ENCODE data around the gene PDE2A. TPM values are rescaled to one million over a fixed set of nuclear protein-coding genes. Genes with fewer than 3 reads are reported as not detected.

Gene PDE2A
- total and polyA plus RNA-seq, 2 donors (not counting 1 experiment from before 2014, with no cell fraction given) = 0.88 to 2.9 TPM

DNA sequence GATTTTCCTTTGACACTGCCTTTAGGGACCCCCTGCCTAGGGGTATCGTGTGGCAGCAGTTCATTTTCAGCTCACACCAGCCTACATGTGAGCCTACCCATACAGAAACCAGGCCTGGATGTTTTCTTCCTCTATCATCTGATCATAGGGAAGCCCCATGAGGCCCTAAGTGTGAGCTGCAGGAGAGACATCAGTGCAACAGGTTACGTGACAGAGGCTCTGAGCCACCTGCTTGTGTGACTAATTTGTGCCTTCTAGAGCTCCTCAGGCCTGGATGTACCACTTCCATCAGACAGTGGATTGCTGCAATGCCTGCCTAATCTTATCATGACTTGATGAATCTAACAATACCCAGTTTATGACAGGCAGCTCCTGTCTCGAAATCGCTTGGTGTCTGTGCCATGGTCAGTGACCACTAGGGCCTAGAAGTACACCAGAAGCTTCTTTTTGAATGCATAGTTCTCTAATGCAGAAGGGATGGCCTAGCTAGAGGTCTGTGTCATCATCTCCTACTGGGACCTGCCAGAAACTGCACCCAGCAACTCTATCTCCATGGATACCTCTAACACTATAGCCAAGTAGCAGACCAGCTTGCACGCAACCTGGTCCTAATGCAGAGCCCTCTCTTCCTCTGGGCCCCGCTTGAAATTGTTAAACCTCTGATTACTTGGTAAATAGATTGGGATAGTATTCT, 130.2 kb downstream of the PDE2A start:
- Histone ChIP-seq H2AFZ (ENCODE audit: insufficient read depth, low read depth, low read length, poor library complexity, severe bottlenecking) (no peak overlapping the region), H3K36me3 (replicated peaks in 1 of 2; ENCODE audit: control extremely low read depth in 1 of 2, control insufficient read depth in 1 of 2, extremely low read depth in 1 of 2, insufficient read depth in 2 of 2, low read length in 1 of 2) (no peaks in the 10 kb centered on the region), H4K20me1 (ENCODE audit: control insufficient read depth, insufficient read depth, low read length, poor library complexity, severe bottlenecking) (no peaks in the 10 kb centered on the region), H3K4me2 (replicated peaks; ENCODE audit: low read depth, low read length, poor library complexity, severe bottlenecking) (no peak overlapping the region), H3K4me3 (ENCODE audit: control extremely low read depth in 1 of 5, extremely low read depth in 1 of 5, insufficient read depth in 1 of 5, low read depth in 2 of 5, low read length in 4 of 5) (no peak overlapping the region), H3K27ac (ENCODE audit: low read length in 2 of 2) (no peak overlapping the region), H3K79me2 (ENCODE audit: control insufficient read depth, insufficient read depth, low read length) (no peaks in the 10 kb centered on the region), H3K9ac (ENCODE audit: low read length) (no peak overlapping the region), H3K27me3 (replicated peaks in 1 of 4; ENCODE audit: control extremely low read depth in 1 of 4, control insufficient read depth in 3 of 4, insufficient read depth in 4 of 4, low read length in 3 of 4) (peaks cover 0 to 20% (median 10%) of the 10 kb centered on the region in 4 experiments), H3K9me3 (ENCODE audit: control extremely low read depth in 1 of 3, control insufficient read depth in 2 of 3, insufficient read depth in 1 of 3, low read length in 2 of 3) (peaks cover 0 to 10% (median 3%) of the 10 kb centered on the region in 3 donors), H3K4me1 (ENCODE audit: control insufficient read depth in 2 of 2, insufficient read depth in 2 of 2, low read length in 2 of 2) (no peaks in the 10 kb centered on the region)
- ChIA-PET CTCF (interaction anchor here (0.6 to 1.3 kb wide), 2 partner anchors 22 to 42 kb away, joined by 3 read pairs; no protein-coding TSS in a partner anchor), POLR2A (no interaction called here)
- Mint-ChIP-seq H3K4me1 (no peaks in the 10 kb centered on the region), H3K9me3 (ENCODE audit: insufficient read depth) (no peaks in the 10 kb centered on the region), H3K4me3 (no peak overlapping the region), H3K27ac (no peak overlapping the region), H3K27me3 (peaks cover 33% of the 10 kb centered on the region)
- DNase-seq = no peak
- no peak for ATAC-seq (ENCODE audit: low read depth)
- 92% methylated on average over 3 of the region's 6 CpGs for WGBS (ENCODE audit: insufficient coverage)
- TF ChIP-seq, protein P1, sequence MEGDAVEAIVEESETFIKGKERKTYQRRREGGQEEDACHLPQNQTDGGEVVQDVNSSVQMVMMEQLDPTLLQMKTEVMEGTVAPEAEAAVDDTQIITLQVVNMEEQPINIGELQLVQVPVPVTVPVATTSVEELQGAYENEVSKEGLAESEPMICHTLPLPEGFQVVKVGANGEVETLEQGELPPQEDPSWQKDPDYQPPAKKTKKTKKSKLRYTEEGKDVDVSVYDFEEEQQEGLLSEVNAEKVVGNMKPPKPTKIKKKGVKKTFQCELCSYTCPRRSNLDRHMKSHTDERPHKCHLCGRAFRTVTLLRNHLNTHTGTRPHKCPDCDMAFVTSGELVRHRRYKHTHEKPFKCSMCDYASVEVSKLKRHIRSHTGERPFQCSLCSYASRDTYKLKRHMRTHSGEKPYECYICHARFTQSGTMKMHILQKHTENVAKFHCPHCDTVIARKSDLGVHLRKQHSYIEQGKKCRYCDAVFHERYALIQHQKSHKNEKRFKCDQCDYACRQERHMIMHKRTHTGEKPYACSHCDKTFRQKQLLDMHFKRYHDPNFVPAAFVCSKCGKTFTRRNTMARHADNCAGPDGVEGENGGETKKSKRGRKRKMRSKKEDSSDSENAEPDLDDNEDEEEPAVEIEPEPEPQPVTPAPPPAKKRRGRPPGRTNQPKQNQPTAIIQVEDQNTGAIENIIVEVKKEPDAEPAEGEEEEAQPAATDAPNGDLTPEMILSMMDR (IDR thresholded peaks at IDR 0.05) = no peak
- no peak for TF ChIP-seq EZH2 (IDR thresholded peaks at IDR 0.05; ENCODE audit: borderline replicate concordance, insufficient read depth, low read depth, low read length, poor library complexity, severe bottlenecking)
- intact Hi-C loops (cut with micrococcal nuclease) = no loop called here

DNA sequence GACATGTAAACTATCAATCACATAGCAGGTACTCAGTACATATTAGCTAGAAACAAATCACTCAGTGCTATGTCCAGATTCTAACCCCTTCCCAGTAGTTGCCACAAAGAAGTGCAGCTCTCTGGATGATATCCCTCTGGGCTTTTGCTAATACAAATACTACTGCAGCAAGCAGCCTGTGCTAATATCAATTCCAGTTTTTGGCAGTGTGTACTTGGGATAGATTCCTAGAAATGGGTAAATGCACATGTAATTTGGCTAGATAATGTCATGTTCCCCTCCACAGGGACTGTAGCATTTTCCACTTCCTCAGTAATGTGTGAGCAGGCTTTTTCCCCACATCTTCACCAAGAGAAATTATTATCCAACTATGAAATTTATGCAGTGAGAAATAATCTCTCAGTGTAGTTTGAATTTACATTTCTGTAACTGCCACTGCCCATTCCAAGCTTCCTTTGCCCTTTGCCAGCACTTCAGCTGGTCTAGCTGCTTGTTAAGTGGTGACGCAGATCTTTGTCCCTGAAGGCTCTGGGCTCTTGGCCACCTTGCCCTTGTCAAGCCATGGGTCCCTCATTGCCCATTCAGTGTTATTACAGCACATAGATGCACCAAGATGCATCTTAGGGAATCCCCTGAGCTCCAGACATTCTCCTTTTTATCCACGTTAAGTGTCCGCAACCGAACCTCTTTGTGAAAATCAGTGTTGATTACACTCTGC, 132.8 kb downstream of the PDE2A start:
- Histone ChIP-seq H3K4me1 (ENCODE audit: control insufficient read depth in 2 of 2, insufficient read depth in 2 of 2, low read length in 2 of 2) (no peaks in the 10 kb centered on the region), H3K36me3 (replicated peaks in 1 of 2; ENCODE audit: control extremely low read depth in 1 of 2, control insufficient read depth in 1 of 2, extremely low read depth in 1 of 2, insufficient read depth in 2 of 2, low read length in 1 of 2) (no peaks in the 10 kb centered on the region), H3K27ac (ENCODE audit: low read length in 2 of 2) (no peak overlapping the region), H3K27me3 (replicated peaks in 1 of 4; ENCODE audit: control extremely low read depth in 1 of 4, control insufficient read depth in 3 of 4, insufficient read depth in 4 of 4, low read length in 3 of 4) (peaks cover 0 to 33% (median 12%) of the 10 kb centered on the region in 4 experiments), H3K9me3 (ENCODE audit: control extremely low read depth in 1 of 3, control insufficient read depth in 2 of 3, insufficient read depth in 1 of 3, low read length in 2 of 3) (peaks cover 0 to 10% (median 3%) of the 10 kb centered on the region in 3 donors), H2AFZ (ENCODE audit: insufficient read depth, low read depth, low read length, poor library complexity, severe bottlenecking) (no peak overlapping the region), H4K20me1 (ENCODE audit: control insufficient read depth, insufficient read depth, low read length, poor library complexity, severe bottlenecking) (no peaks in the 10 kb centered on the region), H3K4me3 (ENCODE audit: control extremely low read depth in 1 of 5, extremely low read depth in 1 of 5, insufficient read depth in 1 of 5, low read depth in 2 of 5, low read length in 4 of 5) (no peak overlapping the region), H3K79me2 (ENCODE audit: control insufficient read depth, insufficient read depth, low read length) (no peaks in the 10 kb centered on the region), H3K4me2 (replicated peaks; ENCODE audit: low read depth, low read length, poor library complexity, severe bottlenecking) (no peak overlapping the region), H3K9ac (ENCODE audit: low read length) (no peak overlapping the region)
- H3K9me3 Mint-ChIP-seq (ENCODE audit: insufficient read depth) = no peaks in the 10 kb centered on the region
- no peak overlapping the region for H3K27ac Mint-ChIP-seq
- ChIA-PET POLR2A (no interaction called here), CTCF (no interaction called here)
- H3K27me3 Mint-ChIP-seq = peaks cover 38% of the 10 kb centered on the region
- no peak for TF ChIP-seq EZH2 (IDR thresholded peaks at IDR 0.05; ENCODE audit: borderline replicate concordance, insufficient read depth, low read depth, low read length, poor library complexity, severe bottlenecking)
- TF ChIP-seq, protein P1 (IDR thresholded peaks at IDR 0.05) = no peak
- DNase-seq (no peak), ATAC-seq (ENCODE audit: low read depth) (no peak)
- H3K4me3 Mint-ChIP-seq = no peak overlapping the region
- no peaks in the 10 kb centered on the region for H3K4me1 Mint-ChIP-seq
- intact Hi-C loops (cut with micrococcal nuclease) = no loop called here
- WGBS (ENCODE audit: insufficient coverage) = 91% methylated on average over 4 of the region's 4 CpGs

Data from B cell (primary cell).